GM21367 (cell line): ENCODE data around the gene PRUNE1.

Experiments
- ATAC-seq: cut with Tn5 transposase; IDR thresholded peaks from one replicate; pipeline ENCODE4 v1.9.1; 2021; ENCODE audit not compliant: unreplicated experiment

Gene PRUNE1, protein sequence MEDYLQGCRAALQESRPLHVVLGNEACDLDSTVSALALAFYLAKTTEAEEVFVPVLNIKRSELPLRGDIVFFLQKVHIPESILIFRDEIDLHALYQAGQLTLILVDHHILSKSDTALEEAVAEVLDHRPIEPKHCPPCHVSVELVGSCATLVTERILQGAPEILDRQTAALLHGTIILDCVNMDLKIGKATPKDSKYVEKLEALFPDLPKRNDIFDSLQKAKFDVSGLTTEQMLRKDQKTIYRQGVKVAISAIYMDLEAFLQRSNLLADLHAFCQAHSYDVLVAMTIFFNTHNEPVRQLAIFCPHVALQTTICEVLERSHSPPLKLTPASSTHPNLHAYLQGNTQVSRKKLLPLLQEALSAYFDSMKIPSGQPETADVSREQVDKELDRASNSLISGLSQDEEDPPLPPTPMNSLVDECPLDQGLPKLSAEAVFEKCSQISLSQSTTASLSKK

DNA sequence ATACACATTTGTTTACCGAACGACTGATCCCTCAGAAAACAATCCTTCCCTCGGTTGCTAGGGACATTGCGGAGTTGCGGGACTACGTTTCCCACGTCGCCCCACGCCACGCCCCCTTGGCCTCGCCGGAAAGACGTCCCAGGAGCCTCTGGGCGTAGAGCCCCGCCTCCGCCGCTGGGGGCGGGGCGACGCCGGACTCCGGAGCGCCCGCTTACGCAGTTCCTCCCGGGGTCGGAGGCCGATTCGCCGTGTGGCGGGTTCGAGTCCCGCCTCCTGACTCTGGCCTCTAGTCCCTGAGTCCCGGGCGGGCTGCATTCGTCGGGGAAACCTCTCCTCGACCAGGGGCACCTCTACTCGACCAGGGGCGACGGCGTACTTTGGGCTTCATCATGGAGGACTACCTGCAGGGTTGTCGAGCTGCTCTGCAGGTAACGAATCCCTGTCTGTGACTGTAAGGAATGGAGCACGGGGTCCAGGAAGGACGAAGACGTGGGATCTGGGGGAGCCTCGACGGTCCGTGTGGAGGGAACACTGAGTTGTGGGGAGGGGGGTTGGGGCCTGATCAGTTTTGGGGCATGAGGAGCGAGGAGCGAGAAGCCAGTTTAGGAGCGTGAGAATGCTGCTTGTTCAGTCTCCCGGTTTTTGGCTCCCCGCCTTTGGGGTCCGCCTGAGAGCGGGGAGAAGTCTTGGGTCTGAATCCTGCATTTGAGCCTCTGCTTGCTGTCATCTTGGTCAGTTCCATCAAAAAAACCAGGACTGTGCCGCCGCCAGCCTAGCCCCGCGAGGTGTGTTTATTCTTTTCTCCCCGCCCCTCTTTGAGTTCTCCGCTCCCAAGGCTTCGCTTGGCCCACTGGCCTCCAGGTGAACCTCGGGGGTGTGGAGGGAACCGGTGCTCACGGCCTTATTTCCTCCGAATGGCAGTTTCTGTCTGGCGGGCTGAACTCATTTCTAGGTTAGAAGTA lies at the start of gene PRUNE1:
Gene PRUNE1 (plus strand): TSS at position 206 of the 962 bp plus-strand sequence. CDS start 184 bp downstream, at position 390.
- peak; percentile 55 for ATAC-seq

DNA sequence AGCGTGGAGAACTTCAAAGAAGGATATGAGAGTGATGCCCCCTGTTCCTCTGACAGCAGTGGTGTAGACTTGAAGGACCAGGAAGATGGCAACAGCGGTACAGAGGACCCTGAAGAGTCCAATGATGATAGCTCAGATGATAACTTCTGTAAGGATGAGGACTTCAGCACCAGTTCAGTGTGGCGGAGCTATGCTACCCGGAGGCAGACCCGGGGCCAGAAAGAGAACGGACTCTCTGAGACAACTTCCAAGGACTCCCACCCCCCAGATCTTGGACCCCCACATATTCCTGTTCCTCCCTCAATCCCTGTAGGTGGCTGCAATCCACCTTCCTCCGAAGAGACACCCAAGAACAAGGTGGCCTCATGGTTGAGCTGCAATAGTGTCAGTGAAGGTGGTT lies 47.6 kb upstream of the PRUNE1 start:
- ATAC-seq, result no peak

DNA sequence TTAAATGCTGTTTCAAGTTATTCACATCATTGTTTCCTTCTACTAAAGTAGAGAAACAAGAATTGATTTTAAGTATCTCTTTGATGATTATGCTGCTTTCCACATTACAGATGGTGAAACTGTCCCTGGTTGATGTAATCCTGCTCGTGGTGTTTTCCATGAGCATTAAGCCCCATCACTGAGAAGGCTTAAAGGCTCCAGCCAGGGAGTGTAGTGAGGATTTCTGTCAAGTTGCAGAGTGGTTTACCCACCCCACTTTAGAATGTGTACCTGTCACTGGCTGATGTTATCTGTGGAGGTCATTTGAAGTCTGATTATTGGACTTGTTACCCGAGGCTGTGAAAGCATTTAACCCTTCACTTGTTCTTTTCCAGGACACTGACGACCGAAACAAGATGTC lies 46.5 kb upstream of the PRUNE1 start:
- no peak for ATAC-seq

DNA sequence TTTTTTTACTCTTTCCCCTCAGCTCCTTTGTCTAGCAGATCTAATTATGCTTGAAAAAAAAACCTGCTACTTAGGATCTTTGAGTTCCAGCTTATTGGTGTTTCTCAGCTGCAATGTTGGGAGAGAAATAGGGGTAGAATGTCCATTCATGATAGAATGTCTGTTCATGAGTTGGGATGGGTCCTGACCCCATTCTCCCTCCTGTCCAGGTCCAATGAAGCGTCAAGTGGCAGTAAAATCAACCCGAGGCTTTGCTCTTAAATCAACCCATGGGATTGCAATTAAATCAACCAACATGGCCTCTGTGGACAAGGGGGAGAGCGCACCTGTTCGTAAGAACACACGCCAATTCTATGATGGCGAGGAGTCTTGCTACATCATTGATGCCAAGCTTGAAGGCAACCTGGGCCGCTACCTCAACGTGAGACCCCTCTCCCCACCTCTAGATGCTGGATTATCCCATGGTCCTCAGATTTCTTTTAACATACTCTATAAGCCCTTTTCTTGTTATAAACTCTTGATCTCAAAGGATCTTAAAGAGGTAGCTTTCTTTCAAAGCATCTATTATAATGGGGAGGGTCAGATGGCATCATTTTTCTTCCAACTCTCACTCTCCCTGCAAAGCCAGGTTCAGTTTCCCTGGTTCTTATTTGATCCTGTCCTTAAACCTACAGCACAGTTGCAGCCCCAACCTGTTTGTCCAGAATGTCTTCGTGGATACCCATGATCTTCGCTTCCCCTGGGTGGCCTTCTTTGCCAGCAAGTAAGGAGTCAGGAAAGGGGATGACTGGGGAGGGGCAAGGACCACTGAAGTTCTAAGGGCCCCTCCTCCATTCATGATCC lies 44.7 kb upstream of the PRUNE1 start:
- ATAC-seq, result no peak

DNA sequence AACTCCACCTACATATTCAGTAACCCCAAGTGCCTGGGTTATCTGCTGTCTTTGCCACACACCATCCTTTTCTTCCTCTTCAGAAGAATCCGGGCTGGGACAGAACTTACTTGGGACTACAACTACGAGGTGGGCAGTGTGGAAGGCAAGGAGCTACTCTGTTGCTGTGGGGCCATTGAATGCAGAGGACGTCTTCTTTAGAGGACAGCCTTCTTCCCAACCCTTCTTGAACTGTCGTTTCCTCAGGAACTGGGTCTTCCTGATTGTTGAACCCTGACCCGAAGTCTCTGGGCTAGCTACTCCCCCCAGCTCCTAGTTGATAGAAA lies 44.1 kb upstream of the PRUNE1 start:
- ATAC-seq, result no peak

DNA sequence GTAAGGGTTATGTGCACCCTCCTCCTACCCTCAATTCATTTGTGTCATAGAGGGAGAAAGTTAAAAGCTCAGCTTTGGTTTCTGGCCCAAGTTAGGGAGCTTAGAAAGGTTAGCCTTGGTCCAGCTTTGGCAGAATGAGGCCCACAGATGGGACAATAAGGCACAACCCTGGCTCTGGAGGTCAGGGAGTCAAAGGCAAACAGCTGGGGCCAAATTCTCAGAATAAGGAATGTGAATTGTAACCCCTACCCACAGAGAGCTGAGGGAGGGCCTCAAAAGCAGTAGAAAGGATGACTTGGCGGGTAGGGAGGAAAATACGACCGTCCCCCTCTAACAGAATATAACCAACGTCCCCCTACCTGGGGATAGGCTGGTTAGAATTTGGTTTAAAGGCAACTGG lies 42.6 kb upstream of the PRUNE1 start:
- no peak for ATAC-seq

DNA sequence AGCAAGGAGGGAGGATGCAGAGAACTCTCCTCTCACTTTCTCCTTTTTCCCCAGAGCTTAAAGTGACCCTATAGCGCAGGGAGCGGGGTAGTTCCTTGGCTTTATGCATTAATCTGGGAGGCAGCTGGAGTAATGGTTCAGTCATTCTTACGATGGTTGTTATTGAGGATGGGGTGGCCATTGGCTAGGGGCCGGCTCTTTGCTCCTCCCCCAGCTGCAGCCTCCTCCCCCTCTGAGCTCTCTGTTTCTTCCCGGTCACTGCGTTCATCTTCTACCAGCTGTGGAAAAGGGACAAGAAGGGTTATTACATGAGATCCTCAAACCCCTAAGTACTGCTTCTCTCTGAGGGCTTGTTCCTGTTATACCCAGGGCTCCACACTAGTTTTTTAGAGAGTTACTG lies 42.2 kb upstream of the PRUNE1 start:
- no peak for ATAC-seq

DNA sequence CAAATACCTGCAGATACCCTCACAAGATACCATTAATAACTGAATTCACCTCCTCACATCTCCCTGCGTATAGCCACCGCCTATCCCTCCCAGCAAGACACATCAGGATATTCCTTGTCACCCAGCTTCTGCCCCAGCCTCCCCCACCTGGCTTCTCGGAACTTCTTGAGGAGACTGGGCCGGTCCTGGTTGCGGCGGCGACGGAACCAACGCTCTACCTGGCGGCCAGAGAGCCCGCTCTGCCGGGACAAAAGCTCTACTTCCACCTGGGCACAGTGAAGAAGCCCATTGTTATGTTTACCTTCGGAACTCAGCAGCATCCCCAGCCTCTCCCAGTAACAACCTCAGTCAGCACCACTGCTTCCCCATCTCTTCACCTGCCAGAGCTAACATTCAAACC lies 40.3 kb upstream of the PRUNE1 start:
- no peak for ATAC-seq

DNA sequence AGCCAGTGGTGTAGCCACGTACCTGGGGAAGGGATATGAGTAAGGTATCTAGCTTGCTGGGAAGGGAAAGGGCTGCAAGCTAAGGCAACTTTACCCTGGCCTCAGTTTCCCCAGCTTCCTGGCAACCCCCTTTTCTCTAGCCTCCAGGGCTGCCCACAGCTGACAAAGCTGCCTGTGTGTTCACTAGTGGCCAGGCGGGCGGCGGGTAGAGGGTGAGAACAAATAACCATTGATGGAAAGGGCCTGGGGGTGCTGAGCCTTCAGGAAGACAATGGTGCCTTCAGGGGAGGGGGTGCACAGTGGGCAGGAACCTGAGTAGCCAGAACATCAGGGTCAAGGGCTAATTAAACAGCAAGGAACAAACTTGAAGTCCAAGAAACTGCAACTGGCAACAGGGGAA lies 39.8 kb upstream of the PRUNE1 start:
- no peak for ATAC-seq

DNA sequence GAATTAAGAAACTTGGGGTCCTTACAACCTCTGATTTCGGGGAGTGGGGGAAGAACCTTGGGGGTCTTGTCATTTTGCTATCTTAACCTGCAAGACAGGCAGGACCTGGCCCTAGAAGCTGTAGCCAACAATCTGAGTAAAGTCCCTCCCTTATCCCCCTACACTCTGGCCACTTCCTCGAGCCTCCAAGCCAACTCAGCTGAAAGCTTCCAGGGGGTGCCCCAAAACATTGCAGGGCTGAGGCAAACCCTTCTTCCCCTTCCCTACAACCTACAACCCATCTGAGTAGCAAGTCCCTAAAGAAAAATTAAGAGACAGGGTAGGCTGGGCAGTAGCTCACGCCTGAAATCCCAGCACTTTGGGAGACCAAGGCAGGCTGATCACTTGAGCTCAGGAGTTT lies 38.6 kb upstream of the PRUNE1 start:
- ATAC-seq, result no peak

DNA sequence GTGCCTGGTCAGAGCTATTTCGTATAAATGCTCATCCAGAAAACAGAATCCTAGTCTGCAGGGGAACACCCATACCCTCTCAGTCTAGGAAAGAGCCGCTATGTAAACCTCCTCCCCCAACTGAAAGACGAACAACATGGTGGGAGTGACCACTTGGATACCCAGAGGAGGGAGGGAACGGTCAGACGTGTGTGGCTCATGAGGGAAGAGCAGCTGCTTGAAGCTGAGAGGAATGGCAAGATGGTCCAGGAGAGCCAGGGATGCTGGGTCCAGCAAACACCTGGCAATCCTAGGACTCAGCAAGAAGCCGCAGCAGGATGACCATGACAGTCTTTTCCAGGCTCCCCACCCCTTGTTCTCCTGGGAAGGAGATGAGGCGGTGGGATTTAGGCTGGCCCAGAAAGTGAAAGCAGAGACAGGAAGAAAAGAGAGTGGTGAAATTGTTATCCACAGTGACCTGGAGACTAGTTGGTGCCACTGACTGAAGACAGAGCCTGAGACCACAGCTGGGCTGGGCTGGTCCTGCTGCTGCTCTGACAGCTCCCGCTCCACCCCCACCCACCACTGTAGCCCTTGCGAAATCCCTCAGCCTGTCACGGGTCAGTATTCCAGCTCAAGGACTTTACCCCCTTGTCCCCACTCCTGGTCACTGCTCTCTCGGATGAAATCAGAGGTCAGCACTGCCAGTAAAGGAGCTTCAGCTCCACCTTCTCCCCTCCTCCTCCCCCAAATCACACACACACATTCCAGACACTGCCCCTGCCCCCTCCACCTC lies 37.3 kb upstream of the PRUNE1 start:
- ATAC-seq, result no peak

DNA sequence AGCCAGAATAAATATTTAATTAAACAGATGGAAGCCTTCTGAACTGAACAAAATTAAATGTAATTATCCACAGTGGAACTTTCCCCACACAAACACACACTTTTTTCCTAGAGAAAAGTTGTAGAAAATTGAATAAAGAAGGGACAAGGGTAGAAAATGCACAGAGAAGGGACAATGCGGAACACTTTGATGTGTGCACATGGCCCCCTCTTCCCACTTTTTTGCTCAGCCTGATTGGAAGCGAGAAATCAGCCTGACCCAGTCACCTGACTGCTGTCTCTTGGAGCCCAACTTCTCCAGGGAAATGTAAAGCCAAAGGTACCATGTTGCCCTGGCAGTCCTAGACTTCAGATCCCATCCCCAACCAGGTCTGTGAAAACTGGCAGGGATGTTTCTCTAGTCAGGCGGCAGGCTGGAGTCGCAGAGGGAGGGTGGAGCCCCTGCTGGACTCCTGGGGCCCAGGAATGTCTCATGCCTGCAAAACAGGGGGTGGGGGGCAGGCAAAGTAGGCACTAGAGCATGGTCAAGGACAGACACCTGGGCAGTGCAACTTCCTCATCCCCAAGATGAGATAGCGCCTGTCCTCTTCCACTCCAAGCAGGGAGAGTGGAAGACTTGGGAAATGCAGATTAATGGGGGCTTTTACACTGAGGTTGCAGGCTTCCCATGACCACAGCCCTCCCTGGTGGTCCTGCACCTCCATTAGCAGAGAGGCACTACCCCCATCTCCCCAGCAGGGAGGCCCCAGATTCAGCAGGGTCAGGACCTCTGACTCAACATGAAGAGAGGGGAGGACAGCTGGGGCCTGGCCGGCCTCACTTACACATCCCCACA lies 36.4 kb upstream of the PRUNE1 start:
- no peak for ATAC-seq

DNA sequence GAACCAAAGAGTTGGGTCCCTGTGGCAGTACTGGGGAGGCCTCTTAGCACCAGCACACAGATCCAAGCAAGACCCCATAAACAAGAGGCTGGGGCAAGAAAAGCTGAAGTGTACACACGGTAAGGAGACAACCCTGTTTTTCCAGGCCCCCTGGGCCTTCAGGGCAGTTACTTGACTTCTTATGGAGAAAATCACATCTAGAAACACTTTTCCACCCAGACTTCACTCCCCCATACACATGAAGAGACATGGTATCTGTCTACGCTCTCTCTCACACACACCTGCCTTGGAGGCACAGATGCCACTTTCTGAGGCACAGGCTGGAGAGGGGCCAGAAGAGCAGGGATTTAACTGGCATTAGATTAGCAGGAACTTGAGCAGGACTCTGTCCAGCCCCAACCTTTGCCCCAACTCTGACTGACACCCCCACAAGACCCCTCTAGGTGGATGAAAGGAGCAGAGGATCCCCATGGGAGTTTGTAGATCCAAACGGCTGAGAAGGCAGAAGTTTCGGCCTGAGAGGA lies 35.8 kb upstream of the PRUNE1 start:
- no peak for ATAC-seq

DNA sequence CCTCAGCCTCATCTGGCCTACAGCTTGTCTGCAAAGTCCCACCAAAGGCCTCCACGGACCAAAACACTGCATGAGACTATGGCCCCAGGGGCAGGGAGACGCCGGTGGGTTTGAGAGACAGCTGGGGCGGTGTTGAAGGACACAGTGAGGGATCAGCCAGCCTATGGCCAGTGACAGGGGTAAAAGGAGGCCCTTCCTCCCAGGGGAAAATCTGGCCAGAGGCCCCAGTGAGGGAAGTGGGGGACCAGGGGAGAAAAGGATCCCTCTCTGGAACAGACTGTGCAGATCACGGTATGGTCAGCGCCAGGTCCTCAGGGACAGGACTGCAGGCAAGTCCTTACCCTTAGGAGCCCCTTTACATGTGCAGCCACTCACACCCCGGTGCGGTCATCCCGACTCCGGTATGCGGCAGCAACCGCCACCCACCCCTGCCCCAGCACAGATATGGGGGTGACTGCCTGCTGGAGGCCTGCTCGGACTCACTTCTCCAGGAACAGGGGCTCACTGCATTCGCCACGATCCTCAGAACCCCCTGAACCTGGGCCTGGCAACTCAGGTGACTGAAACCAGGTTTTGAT lies 34.9 kb upstream of the PRUNE1 start:
- ATAC-seq, result no peak

DNA sequence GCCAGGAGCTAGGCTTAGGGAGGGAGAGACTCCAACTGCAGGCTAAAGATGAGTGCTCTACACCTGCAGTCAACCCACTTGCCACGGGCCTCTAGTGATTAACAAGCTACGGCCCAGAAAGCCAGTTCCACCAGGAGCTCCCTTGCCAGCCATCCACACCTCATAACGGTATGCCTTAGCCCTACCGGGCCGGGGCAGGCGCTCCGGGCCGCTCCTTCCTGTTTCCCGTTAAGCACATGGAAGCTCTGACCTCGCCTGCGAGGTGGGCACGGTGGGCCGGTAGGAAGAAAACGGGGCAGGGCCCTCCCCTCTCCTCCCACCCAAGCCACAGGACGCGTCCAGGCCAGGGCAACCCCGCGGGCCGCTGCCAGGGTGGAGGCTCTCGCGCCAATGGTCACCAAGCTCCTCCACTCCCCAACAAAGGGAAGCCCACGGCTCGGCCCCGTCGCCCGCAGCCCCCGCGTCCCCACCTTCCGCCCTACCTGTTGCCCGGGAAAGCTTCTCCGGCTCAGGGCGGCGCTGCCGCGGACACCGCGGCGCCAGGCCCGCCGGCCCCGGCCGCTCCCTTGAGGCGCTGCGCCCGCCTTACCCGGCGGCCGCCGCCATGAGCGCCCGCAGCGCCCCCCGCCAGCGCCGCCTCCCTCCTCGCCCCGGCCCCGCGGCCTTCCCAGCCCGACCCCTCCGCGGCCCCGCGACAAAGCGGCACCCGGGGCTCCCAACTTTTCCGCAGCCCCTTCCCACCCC lies 34.2 kb upstream of the PRUNE1 start:
- peak; percentile 24 for ATAC-seq

DNA sequence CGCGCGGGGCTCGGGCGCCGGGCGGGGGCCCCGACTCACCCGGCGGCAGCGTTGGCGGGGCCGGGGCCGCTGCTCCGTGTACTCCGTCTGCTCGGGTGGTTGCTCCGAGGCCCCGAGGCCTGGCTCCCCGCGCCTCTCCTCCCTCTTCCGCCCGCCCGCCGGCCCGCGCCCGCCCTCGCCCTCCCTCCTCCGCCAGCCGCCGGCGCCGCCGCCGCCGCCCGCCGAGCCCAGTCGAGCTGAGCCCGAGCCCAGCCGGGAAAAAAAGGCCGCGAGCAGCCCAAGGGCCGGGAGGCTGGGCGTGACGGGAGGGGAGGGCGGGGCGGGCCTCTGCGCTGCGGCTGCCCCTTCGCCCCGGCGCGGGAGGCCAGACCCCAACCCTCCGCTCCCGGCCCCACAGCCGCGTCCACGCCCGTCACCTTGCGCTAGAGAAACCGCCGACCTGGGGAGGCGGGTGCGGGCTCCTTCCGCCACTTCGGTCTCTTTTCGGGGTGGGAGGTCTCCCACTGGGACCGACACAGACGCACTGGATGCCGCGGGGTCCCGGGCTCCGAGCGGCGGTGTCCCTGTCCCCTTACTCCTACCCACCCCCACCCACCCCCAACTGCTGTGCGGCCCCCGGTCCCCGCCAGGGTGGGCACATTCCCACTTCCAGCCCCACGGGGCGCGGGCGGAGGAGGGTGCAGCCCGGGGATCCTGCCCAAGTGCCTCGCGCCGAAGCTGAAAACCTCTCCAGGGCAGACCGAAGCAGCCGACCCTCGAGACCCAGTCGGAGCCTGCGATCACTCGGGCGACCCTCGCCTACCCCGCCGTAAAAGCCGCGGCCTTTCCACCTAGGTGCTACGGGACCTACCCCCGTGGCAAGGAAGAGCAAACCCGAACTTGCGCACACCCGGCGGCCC lies 33.4 kb upstream of the PRUNE1 start, which contains the start of gene CERS2:
Gene CERS2 (minus strand): TSS at position 256 of the 899 bp plus-strand sequence. CDS start 5,745 bp downstream, outside the sequence.
- peak; percentile 43 for ATAC-seq

DNA sequence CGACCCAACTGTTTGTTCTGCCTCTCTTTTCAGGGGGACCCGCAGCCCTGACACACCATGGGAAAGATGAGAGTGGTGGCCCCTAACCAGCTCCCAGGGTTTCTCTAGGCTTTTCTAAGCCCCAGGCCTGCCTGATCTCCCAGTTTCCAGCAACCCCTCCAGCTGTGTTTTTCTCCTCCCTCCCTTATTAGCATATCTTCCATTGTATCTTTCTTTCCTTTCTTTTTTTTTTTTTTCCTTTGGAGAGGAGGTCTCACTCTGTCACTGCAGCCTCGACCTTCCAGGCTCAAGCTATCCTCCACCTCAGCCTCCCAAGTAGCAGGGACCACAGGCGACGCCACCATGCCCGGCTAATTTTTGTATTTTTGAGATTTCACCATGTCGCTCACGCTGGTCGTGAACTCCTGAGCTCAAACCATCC lies 31.8 kb upstream of the PRUNE1 start:
- no peak for ATAC-seq
